ENCODE measurements around the gene OR4K14.
"Not testable (repeated sequence)": the region's sequence is repeated elsewhere in the genome, so short reads cannot be mapped to it uniquely, and the experiment has no call there.

The OR4K14 gene

GRCh38 chr14:20019257-20019865 is at the start of gene OR4K14:
OR4K14 (minus strand) TSS chr14:20019307; CDS start chr14:20015193, 4,114 bp downstream.
- in situ Hi-C loops (cut with MboI; ENCODE audit: low sequenced_read_pairs): no loop called here

GRCh38 chr14:20059745-20060144 is 40.6 kb upstream of the OR4K14 start, which contains the start of gene OR4L1:
OR4L1 (plus strand) TSS chr14:20060045; CDS start chr14:20060045, 0 bp downstream.
- in situ Hi-C loops (cut with MboI; ENCODE audit: low sequenced_read_pairs): no loop called here

- in situ Hi-C loops (cut with MboI; ENCODE audit: low sequenced_read_pairs): no loop called here
These were observed 29.1 kb upstream of the OR4K14 start for GRCh38 chr14:20048202-20048601.

DNA sequence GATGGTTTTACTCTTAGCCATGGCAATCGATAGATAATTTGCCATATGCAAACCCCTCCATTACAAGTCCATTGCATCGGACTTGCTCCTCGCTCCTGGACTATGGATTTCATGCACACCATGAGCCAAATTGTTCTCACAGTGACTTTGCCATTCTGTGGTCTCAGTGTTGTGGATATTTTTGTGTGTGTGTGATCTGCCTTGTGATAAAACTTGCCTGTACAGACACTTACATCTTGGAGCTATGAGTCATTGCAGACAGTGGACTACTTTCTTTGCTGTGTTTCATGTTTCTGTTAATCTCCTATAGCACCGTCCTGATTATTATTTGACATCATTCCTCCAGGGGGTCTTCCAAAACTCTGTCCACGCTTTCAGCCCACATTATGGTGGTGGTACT is 25.1 kb upstream of the OR4K14 start:
- in situ Hi-C loops (cut with MboI; ENCODE audit: low sequenced_read_pairs): no loop called here

DNA sequence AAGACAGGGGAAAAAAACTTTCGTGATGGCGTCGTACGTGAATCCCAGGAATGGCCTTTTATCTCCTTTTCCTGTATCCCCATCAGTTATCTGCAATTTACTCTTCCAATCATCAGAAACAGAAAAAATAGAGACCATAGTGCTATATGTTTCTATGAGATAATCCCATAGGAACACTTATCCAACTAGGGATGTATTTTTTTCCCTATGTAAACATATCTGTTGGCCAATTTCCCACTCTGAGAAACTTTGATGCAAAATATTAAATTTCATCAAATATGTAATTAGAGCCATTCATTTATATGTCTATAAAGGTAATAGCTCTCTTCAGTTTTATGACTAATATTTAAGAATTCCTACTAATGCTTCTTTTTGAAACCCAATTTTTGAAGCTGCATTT is 16.8 kb upstream of the OR4K14 start, which contains the start of gene OR4K13:
TSS of gene OR4K13 (minus strand) at position 101 of the 400 bp plus-strand sequence. CDS start 1,280 bp downstream, outside the sequence.
- in situ Hi-C loops (cut with MboI; ENCODE audit: low sequenced_read_pairs): no loop called here

- in situ Hi-C loops (cut with MboI; ENCODE audit: low sequenced_read_pairs): no loop called here
These were observed 16.3 kb upstream of the OR4K14 start for GRCh38 chr14:20035449-20035848.

GRCh38 chr14:20031058-20031457 is 12.0 kb upstream of the OR4K14 start:
- in situ Hi-C loops (cut with MboI; ENCODE audit: low sequenced_read_pairs): no loop called here

GRCh38 chr14:20008156-20008555 is 11.0 kb downstream of the OR4K14 start:
- in situ Hi-C loops (cut with MboI; ENCODE audit: low sequenced_read_pairs): no loop called here

GRCh38 chr14:20002319-20002718 is 16.8 kb downstream of the OR4K14 start:
- in situ Hi-C loops (cut with MboI; ENCODE audit: low sequenced_read_pairs): no loop called here

- in situ Hi-C loops (cut with MboI; ENCODE audit: low sequenced_read_pairs): no loop called here
These were observed 17.2 kb downstream of the OR4K14 start, which contains the start of gene OR4Q2 for GRCh38 chr14:20001863-20002262. OR4Q2 (plus strand) TSS chr14:20002163.

DNA sequence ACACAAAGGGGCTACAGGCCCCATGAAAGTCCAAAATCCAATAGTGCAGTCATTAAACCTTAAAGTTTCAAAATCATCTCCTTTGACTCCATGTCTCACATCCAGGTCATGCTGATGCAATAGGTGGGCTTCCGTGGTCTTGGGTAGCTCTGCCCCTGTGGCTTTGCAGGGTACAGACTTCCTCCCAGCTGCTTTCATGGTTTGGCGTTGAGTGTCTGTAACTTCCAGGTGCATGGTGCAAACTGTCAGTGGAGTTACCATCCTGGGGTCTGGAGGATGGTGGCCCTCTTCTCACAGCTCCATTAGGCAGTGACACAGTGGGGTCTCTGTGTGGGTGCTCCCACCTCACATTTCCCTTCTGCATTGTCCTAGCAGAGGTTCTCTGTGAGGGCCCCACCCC is 25.7 kb downstream of the OR4K14 start:
- in situ Hi-C loops (cut with MboI; ENCODE audit: low sequenced_read_pairs): no loop called here

DNA sequence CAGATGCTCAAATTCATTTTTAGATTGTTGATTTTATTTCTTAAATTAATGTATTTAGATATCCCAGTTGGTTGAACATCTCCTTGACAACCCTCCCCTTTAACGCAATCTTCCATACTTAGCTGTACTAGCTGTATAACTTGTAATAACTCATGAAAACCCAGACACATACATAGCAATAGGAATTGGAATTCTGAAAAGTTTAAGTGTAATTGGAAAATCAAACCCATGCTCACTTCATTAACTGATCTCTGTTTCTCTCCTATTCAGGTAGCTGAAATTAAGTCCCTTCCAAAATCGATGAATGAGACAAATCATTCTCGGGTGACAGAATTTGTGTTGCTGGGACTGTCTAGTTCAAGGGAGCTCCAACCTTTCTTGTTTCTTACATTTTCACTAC is 43.8 kb downstream of the OR4K14 start, which contains the start of gene OR4K15:
TSS of gene OR4K15 (plus strand) at position 301 of the 400 bp plus-strand sequence. CDS start at position 301, 0 bp downstream.
- in situ Hi-C loops (cut with MboI; ENCODE audit: low sequenced_read_pairs): no loop called here

- in situ Hi-C loops (cut with MboI; ENCODE audit: low sequenced_read_pairs): no loop called here
These were observed 44.3 kb downstream of the OR4K14 start for GRCh38 chr14:19974844-19975243.

- in situ Hi-C loops (cut with MboI; ENCODE audit: low sequenced_read_pairs): not testable (repeated sequence)
These were observed 49.4 kb downstream of the OR4K14 start for GRCh38 chr14:19969735-19970134.

Data from HL-60/S4 treated with retinoic acid at 250 ng/mL for 4 days and 3 days (cell line).